ENCODE measurements around the gene DUOX1.

- TF ChIP-seq CTCF (IDR thresholded peaks at IDR 0.05; ENCODE audit: insufficient read depth, low read length) (no peak), POLR2AphosphoS5 (IDR thresholded peaks at IDR 0.05; ENCODE audit: low read depth) (no peak), REST (IDR thresholded peaks at IDR 0.05; ENCODE audit: insufficient replicate concordance, low read depth) (no peak), SPI1 (IDR thresholded peaks at IDR 0.05; ENCODE audit: borderline replicate concordance, low read depth) (no peak), GABPA (IDR thresholded peaks at IDR 0.05; ENCODE audit: low read depth) (no peak)
Observed at GRCh38 chr15:45174577-45174976, 44.8 kb downstream of the DUOX1 start.
